Adrenal gland (tissue), 12 donors: ENCODE data around the gene EPS8L1. TPM values are rescaled to one million over a fixed set of nuclear protein-coding genes. Genes with fewer than 3 reads are reported as not detected.
A peak's percentile ranks its signal among the peaks of the same experiment; 100 is the strongest.
"Not testable (repeated sequence)": the region's sequence is repeated elsewhere in the genome, so short reads cannot be mapped to it uniquely, and the experiment has no call there.

Experiments
- DNase-seq, 7 donors: peaks; one replicate each; pipeline ENCODE4 v3.0.0-alpha.2; 2019 to 2020
- H3K27ac ChIP-seq, 5 donors: fragments of 200-600 bp; sonication (generic) in 4 of 5; 1 replicate in 3 of 5; 2 replicates in 2 of 5; pipeline versions ENCODE4 v1.5.1 to v1.8.0; 2016 to 2020; ENCODE audit warnings: mild to moderate bottlenecking in 1 of 5
- H3K27me3 ChIP-seq: fragments of 200-600 bp; 2 replicates; pipeline ENCODE4 v1.8.0; 2021
- H3K36me3 ChIP-seq, 2 donors: fragments of 200-600 bp; replicated peaks in 1 of 2; 1 replicate in 1 of 2; 2 replicates in 1 of 2; pipeline versions ENCODE4 v1.5.1 to v1.8.0; 2018 to 2022
- H3K4me1 ChIP-seq, 2 donors: fragments of 200-600 bp; replicated peaks in 1 of 2; 1 replicate in 1 of 2; 2 replicates in 1 of 2; pipeline versions ENCODE4 v1.5.1 to v1.8.0; 2018 to 2021
- H3K4me3 ChIP-seq, 4 donors: fragments of 200-600 bp; sonication (generic) in 3 of 4; one replicate each; pipeline ENCODE4 v1.5.1; 2016 to 2018
- H3K9me3 ChIP-seq, 3 donors: fragments of 200-600 bp; sonication (generic) in 1 of 3; replicated peaks in 1 of 3; 1 replicate in 2 of 3; 2 replicates in 1 of 3; pipeline versions ENCODE4 v1.5.1 to v1.8.0; 2016 to 2021
- POLR2A ChIP-seq, 2 donors: fragments of 450-650 bp; IDR thresholded peaks; one replicate each; pipeline ENCODE4 v1.6.1; 2017; ENCODE audit warnings: antibody characterized with exemption in 2 of 2, mild to moderate bottlenecking in 2 of 2, moderate library complexity in 1 of 2
- WGBS, 4 donors: extraction: QIAGEN DNeasy Blood & Tissue Kit in 2 of 4; methylation state at CpG; one replicate each; pipeline versions ENCODE4 v1.1.5 to v1.1.7; 2013 to 2017; 5-methylcytosine and 5-hydroxymethylcytosine counted together
- intact Hi-C, 2 donors: fragments of 100-400 bp; cut with DNase I; formaldehyde crosslinking; loops; one replicate each; pipeline versions ENCODE4 v1.14.1 to v1.15.0; 2022 to 2023
- polyA plus RNA-seq, 3 donors: library from polyadenylated mRNA; stranded (reverse); fragments of 200-250 nt in 2 of 3; fragments of 350-450 nt in 1 of 3; fragmentation: Illumina TruSeq in 1 of 3; extraction: RNeasy Lipid Tissue Mini Kit (QIAGEN cat#74804) in 1 of 3; gene quantifications; one replicate each; pipeline ENCODE4 v1.2.3, GENCODE V29; 2013 to 2014
- total RNA-seq, 9 donors: library from RNA; depleted of rRNA in 4 of 9; stranded (reverse); fragments of >200 nt in 4 of 9; fragments of 120-200 nt in 1 of 9; fragmentation: NEBNext Ultra II Directional in 1 of 9; extraction: Animal tissue kit (Norgen Biotek cat#: 25700) in 1 of 9; gene quantifications; one replicate each; pipeline versions ENCODE4 v1.1.0 to v1.2.4, GENCODE V29; 2013 to 2023
- TF ChIP-seq, protein P1 (sequence below), 6 experiments: fragments of 450-650 bp in 4 of 6; fragments of 200-600 bp in 2 of 6; sonication (generic) in 1 of 6; IDR thresholded peaks; 1 replicate in 5 of 6; 2 replicates in 1 of 6; pipeline versions ENCODE4 v1.5.1 to v1.8.0; 2016 to 2021; ENCODE audit warnings: antibody characterized with exemption in 6 of 6, mild to moderate bottlenecking in 2 of 6, moderate library complexity in 1 of 6
- donor health status: healthy with polysubstance abuse.
- donor health status: Bipolar disorder and iron deficiency.
- donor health status: DM: yes; HTN: yes; CAD: no.
- donor health status: DM: no; HTN: no; CAD: no.
- donor health status: DM: no; HTN: no; CAD: no.
- donor health status: DM: yes; HTN: yes; CAD: no.

EPS8L1 gene
- total and polyA plus RNA-seq, 12 donors, result 0.60 to 8.0 (median 2.2) TPM; not detected in 2

DNA sequence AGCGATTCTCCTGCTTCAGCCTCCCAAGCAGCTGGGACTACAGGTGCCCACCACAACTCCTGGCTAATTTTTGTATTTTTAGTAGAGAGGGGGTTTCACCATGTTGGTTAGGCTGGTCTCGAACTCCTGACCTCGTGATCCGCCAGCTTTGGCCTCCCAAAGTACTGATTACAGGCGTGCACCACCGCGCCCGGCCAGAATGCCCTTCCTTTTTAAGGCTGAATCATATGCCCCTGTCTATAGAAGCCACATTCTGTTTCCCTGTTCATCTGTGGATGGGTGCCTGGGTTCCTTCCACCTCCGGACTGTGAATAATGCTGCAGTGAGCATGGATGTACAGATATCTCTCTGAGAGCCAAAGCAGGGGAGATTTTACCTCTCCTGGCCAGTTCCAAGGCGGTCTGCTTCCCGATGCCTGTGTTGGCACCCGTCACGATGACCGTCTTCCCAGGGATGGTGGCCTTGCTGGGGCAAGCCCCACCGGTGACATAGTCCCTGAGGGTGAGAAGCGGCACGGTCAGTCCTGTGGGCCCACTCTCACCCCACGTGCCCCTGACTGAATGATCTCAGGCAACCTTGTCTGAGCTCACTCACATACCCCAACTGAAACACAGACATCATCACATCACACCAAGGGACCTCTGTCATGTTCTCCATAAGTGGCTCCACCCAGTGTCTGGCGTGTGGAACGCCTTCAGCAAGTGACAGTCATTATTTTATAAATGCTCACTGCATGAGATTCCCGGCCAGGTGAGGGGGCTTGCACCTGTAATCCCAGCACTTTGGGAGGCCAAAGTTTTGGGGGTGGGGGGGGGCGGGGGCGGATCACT, 16.7 kb upstream of the EPS8L1 start:
- H3K9me3 ChIP-seq, result no peaks in the 10 kb centered on the region
- peaks cover 0 to 11% of the 10 kb centered on the region in 2 donors for H3K4me1 ChIP-seq
- no peak overlapping the region for H3K27ac ChIP-seq
- no peak for DNase-seq
- whole genome bisulfite sequencing, 4 donors, result 92 to 98% (median 95%) methylated on average over 14 to 23 of the region's 23 CpGs
- TF ChIP-seq, protein P1, sequence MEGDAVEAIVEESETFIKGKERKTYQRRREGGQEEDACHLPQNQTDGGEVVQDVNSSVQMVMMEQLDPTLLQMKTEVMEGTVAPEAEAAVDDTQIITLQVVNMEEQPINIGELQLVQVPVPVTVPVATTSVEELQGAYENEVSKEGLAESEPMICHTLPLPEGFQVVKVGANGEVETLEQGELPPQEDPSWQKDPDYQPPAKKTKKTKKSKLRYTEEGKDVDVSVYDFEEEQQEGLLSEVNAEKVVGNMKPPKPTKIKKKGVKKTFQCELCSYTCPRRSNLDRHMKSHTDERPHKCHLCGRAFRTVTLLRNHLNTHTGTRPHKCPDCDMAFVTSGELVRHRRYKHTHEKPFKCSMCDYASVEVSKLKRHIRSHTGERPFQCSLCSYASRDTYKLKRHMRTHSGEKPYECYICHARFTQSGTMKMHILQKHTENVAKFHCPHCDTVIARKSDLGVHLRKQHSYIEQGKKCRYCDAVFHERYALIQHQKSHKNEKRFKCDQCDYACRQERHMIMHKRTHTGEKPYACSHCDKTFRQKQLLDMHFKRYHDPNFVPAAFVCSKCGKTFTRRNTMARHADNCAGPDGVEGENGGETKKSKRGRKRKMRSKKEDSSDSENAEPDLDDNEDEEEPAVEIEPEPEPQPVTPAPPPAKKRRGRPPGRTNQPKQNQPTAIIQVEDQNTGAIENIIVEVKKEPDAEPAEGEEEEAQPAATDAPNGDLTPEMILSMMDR (IDR thresholded peaks at IDR 0.05), result no peak
- H3K27me3 ChIP-seq, result no peaks in the 10 kb centered on the region
- H3K4me3 ChIP-seq, result no peak overlapping the region
- H3K36me3 ChIP-seq, result peaks cover 0 to 41% of the 10 kb centered on the region in 2 donors
- intact Hi-C loops, result no loop called here

DNA sequence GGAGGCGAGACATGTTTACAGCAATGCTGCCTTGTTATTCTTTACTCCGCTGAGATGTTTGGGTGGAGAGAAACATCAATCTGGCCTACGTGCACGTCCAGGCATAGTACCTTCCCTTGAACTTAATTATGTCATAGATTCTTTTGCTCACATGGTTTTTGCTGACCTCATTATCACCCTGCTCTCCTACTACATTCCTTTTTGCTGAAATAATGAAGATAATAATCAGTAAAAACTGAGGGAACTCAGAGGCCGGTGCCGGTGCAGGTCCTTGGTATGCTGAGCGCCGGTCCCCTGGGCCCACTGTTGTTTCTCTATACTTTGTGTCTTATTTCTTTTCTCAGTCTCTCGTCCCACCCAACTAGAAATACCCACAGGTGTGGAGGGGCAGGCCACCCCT, 15.4 kb upstream of the EPS8L1 start:
- DNase-seq, H3K9me3 ChIP-seq, intact Hi-C loops, H3K4me3 ChIP-seq, H3K27me3 ChIP-seq, H3K27ac ChIP-seq: not testable (repeated sequence)
- WGBS, 4 donors, result 75 to 93% (median 85%) methylated on average over 9 of the region's 9 CpGs
- Histone ChIP-seq H3K36me3 (peaks cover 0 to 29% of the 10 kb centered on the region in 2 donors), H3K4me1 (peaks cover 0 to 11% of the 10 kb centered on the region in 2 donors)

DNA sequence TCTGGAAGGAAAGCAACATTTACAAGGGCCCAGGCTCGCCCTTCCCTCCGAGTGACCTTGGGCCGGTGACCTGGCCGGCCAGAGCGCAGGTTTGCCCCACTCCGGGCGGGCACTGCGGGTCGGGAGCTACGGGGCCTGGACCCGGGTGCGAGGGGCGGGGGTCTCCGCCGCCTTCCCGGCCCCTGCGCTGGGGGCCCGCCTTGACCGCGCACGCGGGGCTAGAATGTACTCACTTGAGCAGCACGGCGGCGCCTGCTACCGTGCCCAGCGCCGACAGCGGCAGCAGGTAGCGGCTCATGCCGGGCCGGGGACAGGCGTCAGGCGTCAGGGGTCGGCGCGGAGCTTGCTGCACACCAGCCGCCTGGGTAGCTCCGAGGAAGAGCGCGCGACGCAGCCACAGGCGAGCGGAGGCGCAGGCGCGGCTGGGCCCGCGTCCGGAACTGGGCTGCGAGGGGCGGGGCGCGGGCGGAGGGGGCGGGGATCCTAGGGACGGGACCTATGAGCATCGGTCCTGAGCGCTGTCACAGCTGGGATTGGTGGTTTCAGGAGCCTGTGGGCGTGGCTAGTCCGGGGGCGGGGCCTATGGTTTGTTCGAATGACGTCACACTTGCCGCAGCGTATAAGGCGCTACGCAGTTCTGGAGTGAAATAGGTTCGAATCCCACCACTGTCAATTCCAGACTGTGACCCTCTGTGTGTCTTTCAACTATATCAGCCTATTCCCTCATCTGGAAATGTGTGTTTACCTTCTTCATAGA, 12.8 kb upstream of the EPS8L1 start, which contains the start of gene RDH13:
Gene RDH13, minus strand, starts transcription at position 414 of the 757 bp plus-strand sequence. Its CDS starts 116 bp downstream, at position 298.
- peak within 1 kb of the TSS; percentile 24 to 84 (median 56) for H3K4me3 ChIP-seq
- H3K9me3 ChIP-seq, result no peaks in the 10 kb centered on the region
- H3K27me3 ChIP-seq, result no peaks in the 10 kb centered on the region
- peak; percentile 23 to 24 for TF ChIP-seq POLR2A (IDR thresholded peaks at IDR 0.05)
- TF ChIP-seq, protein P1 (IDR thresholded peaks at IDR 0.05), result no peak
- peaks cover 0 to 11% of the 10 kb centered on the region in 2 donors for H3K4me1 ChIP-seq
- peak within 1 kb of the TSS in 3 of 5 donors; percentile 40 to 82 (median 75) for H3K27ac ChIP-seq
- peaks cover 0 to 6% of the 10 kb centered on the region in 2 donors for H3K36me3 ChIP-seq
- intact Hi-C loops, result no loop called here
- peak; percentile 97 to 99 (median 98) for DNase-seq
- 0 to 3% (median 1%) methylated on average over 21 to 70 of the region's 70 CpGs for WGBS, 4 donors

DNA sequence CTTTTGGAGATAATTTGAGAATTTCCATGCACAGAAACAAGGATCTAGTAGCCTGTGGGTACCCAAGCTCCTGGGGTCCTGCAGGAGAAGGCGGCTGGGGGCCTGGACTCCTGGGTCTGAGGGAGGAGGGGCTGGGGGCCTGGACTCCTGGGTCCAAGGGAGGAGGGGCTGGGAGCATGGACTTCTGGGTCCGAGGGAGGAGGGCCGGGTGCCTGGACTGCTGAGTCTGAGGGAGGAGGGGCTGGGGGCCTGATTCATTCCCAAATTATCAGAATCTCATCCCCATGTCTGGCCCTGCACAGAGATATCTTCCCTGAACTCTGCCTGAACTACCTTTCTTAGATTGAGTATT, 12.2 kb upstream of the EPS8L1 start:
- DNase-seq, result no peak
- 66 to 100% (median 70%) methylated on average over 1 to 3 of the region's 3 CpGs for WGBS, 4 donors
- peak overlapping the region in 2 of 5 donors; percentile 19 to 82 for H3K27ac ChIP-seq
- no peak overlapping the region for H3K4me3 ChIP-seq
- H3K9me3 ChIP-seq, result no peaks in the 10 kb centered on the region
- H3K27me3 ChIP-seq, result no peaks in the 10 kb centered on the region
- TF ChIP-seq, protein P1 (IDR thresholded peaks at IDR 0.05), result no peak
- no peak for TF ChIP-seq POLR2A (IDR thresholded peaks at IDR 0.05)
- peaks cover 0 to under 1% of the 10 kb centered on the region in 2 donors for H3K36me3 ChIP-seq
- intact Hi-C loops, result no loop called here
- peaks cover 0 to 11% of the 10 kb centered on the region in 2 donors for H3K4me1 ChIP-seq

DNA sequence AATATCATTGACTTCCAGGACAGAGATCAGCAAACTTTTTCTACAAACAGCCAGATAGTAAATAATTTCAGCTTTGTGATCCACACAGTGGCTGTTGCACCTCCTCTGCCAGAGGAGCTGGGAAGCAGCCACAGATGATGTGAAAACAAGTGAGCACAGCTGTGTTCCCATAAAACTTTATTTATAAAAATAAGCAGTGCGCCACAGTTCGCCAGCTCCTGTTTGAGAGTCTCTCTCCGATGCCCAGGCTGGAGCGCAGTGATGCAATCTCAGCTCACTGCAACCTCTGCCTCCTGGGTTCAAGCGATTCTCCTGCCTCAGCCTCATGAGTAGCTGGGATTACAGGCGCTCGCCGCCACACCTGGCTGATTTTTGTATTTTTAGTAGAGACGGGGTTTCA, 10.2 kb upstream of the EPS8L1 start:
- H3K4me1 ChIP-seq, result peaks cover 0 to 11% of the 10 kb centered on the region in 2 donors
- intact Hi-C loops, H3K4me3 ChIP-seq, H3K27ac ChIP-seq, DNase-seq, H3K36me3 ChIP-seq, H3K9me3 ChIP-seq: not testable (repeated sequence)
- WGBS, 4 donors, result 79 to 86% (median 82%) methylated on average over 9 of the region's 9 CpGs
- H3K27me3 ChIP-seq, result peaks cover 11% of the 10 kb centered on the region
